RWPE1 (cell line): ENCODE measurements around the gene ALDH1B1.

ENCODE experiments used
- CTCF ChIA-PET: fragments of 350-600 bp; sonication (Branson Sonifier 250); formaldehyde crosslinking; extraction: SDS; loops from one replicate; lab custom pipeline; 2021; lab: Yijun Ruan, JAX
- POLR2A ChIA-PET: fragments of 400-600 bp; formaldehyde crosslinking; extraction: SDS; loops from one replicate; lab custom pipeline; 2020; ENCODE audit warnings: antibody characterized with exemption; ENCODE audit not compliant: low non-redundant PET; lab: Yijun Ruan, JAX
- DNase-seq: peaks from one replicate; pipeline ENCODE4 v3.0.0; 2012; ENCODE audit warnings: low spot score
- H3K27ac ChIP-seq: fragments of 450-650 bp; 2 replicates; pipeline ENCODE4 v1.5.1; 2017
- CTCF ChIP-seq: fragments of 450-650 bp; conservative IDR thresholded peaks from 2 replicates; pipeline ENCODE4 v1.5.1; 2017; ENCODE audit warnings: low read depth, mild to moderate bottlenecking

The ALDH1B1 gene

DNA sequence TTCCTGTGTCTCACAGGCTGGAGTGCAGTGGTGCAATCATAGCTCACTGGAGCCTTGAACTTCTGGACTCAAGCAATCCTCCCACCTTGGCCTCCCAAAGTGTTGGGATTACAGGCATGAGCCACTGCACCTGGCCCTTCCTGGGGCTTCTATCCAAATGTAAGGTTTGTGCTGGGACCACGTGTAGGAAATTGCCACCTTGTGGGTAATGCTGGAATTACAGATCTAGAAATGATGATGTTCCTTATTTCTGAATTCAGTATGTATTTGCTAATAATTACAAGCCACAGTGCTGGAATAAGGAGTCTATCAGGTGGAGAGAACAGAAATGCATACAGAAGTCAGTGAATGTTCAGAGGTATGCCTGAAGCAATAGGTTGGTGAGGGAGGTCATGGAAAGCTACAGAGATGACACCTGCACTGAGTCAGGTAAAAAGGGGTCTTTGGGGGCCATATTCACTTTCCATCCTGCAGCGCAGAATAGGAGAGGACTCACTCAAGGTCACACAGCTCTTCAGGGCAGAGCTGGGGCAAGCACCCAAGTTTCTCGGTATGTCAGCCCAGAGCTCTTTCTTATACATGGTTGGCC, 40.5 kb downstream of the ALDH1B1 start:
- POLR2A ChIA-PET, result interaction anchor here (0.6 kb wide), 1 partner anchor 16 kb away, joined by 3 read pairs; no protein-coding TSS in a partner anchor
- peak; percentile 51 for DNase-seq
- CTCF ChIA-PET, result interaction anchor here (0.6 to 1.4 kb wide), 6 partner anchors 8 to 298 kb away, joined by 3 to 6 read pairs (median 3); no protein-coding TSS in a partner anchor
- no peak overlapping the region for H3K27ac ChIP-seq
- peak; percentile 82 for TF ChIP-seq CTCF

DNA sequence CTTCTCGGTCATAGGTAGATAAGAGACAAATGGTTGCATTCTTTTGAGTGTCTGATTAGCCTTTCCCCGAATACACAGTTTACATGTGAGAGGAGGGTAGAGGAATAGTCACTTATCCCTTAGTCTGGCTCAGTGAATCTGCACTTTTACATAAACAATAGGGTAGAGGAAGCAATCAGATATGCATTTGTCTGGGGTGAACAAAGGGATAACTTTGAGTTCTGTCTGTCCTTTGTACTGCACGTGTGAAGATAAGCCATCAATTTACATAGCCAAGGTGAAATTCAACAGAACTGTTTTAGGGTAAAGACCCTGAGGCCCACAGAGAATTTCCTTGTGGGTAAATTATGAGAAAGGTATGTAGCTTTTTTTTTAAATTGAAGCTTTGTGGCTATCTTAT, 41.9 kb downstream of the ALDH1B1 start:
- no peak overlapping the region for H3K27ac ChIP-seq
- POLR2A ChIA-PET, result no interaction called here
- TF ChIP-seq CTCF, result no peak
- CTCF ChIA-PET, result no interaction called here
- no peak for DNase-seq

DNA sequence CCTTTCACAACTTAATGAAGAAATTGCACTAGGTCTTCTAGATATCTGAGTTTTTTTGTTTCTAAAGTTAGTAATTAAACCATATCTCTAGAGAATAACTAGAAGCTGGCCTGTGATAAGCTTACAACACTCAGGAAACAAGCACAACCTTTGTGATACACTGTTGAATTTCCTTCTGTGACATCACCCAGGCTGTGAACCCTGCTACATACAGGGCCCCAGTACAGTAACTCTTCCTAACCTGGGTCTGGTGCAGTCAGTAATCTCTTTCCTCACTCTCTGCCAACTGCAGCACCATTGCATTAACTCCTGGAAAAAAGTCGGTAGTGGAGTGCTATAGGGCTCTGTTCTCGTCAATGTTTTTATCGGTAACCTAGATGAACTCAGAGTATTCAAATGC, 42.4 kb downstream of the ALDH1B1 start:
- H3K27ac ChIP-seq, result no peak overlapping the region
- CTCF ChIA-PET, result no interaction called here
- DNase-seq, result no peak
- no peak for TF ChIP-seq CTCF
- POLR2A ChIA-PET, result no interaction called here

DNA sequence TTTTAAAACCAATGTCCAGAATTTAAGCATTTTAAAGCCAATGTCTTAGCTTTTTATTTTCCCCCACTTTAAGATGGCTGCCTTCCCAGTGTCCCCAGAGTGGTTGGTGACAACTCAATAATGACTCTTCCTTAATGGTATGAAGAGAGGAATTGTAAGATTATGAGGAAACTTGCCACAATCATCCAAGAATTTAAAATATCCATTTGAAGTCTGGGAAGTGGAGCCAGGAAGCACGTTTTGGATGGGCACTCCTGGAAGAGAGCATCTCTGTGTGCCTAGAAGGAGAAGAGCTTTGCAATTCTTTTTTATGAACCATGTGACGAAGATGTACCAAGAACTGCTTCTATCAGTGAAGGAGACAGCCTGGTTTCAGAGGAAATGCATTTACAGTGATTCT, 43.0 kb downstream of the ALDH1B1 start:
- ChIA-PET CTCF (no interaction called here), POLR2A (no interaction called here)
- H3K27ac ChIP-seq, result no peak overlapping the region
- no peak for TF ChIP-seq CTCF
- DNase-seq, result no peak

- no peak for TF ChIP-seq CTCF
- POLR2A ChIA-PET, result no interaction called here
Measured at GRCh38 chr9:38436708-38437107, 44.2 kb downstream of the ALDH1B1 start.

DNA sequence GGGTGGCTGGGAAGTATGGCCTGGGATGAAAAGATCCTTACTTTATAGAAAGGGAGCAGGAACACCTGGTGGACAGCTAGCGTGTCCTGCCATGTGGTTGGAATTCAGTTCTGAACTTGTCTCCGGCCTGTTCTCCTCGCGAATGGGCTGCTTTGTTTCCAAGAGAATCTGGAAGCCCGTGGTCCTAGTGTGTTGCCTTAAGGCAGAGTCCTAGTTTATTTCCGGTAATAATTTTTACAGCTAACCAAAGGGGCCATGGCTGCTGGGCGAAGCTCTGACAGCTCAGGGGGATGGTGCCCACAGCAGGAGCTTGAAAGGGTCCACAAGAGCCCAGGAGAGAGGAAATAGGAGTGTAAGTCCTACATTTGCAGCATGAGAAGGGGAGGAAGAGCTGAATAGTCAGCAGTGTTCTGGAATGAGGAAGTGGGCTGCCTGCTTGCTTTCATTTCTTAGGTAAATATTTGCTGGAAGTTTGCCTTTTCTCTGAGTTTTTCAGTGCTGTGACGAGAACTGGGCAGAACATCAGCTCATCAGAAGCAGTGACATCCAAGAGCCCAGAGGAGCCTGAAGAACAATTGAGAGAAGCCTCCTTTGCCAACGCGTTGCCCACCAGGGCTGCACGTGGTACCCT, 44.8 kb downstream of the ALDH1B1 start:
- CTCF ChIA-PET, result interaction anchor here (0.9 to 1.2 kb wide), 2 partner anchors 10 to 20 kb away, joined by 3 read pairs; no protein-coding TSS in a partner anchor
- no peak overlapping the region for H3K27ac ChIP-seq

More at GRCh38 chr9:38436708-38437107, 44.2 kb downstream of the ALDH1B1 start:
- no peak for DNase-seq
- no peak overlapping the region for H3K27ac ChIP-seq
- CTCF ChIA-PET, result no interaction called here

More for the DNA sequence above, 44.8 kb downstream of the ALDH1B1 start:
- TF ChIP-seq CTCF, result no peak
- POLR2A ChIA-PET, result no interaction called here
- DNase-seq, result peak; percentile 37
